ENCODE data around the gene AOC2.
"Not testable (repeated sequence)": the region's sequence is repeated elsewhere in the genome, so short reads cannot be mapped to it uniquely, and the experiment has no call there.

AOC2 gene

DNA sequence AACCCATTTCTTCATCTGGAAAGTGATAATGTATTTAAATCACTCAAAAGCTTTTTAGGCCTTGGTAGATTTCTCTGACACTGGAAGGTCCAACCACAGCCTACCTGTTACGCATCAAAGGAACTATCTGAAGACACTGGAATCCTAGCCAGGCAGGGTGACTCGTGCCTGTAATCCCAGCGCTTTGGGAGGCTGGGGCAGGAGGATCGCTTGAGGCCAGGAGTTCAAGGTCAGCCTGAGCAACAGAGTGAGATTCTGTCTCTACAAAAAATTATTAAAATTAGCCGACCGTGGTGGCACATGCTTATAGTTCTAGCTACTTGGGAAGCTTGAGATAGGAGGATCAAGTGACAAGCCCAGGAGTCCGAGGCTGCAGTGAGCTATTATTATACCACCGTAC lies 37.8 kb downstream of the AOC2 start:
- DNase-seq: no peak

DNA sequence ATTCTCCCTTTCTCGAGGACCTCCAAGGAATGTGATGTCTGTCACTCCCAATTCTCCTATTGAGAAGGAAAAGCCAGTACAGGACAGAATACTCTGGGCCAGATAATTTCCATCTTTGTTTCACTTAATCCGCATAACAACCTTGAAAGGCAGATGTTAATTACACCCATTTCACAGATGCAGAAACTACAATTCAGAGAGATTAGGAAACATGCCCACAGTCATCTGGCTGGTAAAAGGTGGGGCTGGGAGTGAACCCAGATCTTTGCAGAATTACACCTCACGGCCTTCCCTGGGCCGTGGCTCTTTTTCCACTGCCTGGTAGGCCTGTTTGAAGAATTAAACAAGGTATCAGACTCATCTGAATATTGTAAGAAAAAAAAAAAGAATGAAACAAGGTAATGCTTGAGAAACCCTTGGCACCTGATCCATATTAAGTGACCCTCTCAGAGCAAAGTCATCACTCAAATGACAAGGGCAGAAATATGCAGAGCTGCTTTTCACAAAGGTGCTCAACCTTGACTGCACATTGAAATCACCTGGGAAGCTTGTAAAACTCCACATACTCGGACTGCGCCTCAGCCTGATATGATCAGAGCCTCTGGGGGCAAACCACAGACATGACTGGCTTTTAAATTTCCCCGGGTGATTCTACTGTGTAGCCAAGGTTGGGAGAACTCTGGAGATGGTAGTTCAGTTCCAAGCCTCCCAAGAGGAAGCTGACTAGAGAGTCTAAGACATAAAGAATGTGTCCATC lies 39.6 kb downstream of the AOC2 start:
- DNase-seq: no peak

GRCh38 chr17:42885806-42886205 lies 41.4 kb downstream of the AOC2 start:
- not testable (repeated sequence) for DNase-seq

GRCh38 chr17:42886283-42887176 lies 42.1 kb downstream of the AOC2 start:
- no peak for DNase-seq

GRCh38 chr17:42889809-42890208 lies 45.4 kb downstream of the AOC2 start:
- no peak for DNase-seq

DNA sequence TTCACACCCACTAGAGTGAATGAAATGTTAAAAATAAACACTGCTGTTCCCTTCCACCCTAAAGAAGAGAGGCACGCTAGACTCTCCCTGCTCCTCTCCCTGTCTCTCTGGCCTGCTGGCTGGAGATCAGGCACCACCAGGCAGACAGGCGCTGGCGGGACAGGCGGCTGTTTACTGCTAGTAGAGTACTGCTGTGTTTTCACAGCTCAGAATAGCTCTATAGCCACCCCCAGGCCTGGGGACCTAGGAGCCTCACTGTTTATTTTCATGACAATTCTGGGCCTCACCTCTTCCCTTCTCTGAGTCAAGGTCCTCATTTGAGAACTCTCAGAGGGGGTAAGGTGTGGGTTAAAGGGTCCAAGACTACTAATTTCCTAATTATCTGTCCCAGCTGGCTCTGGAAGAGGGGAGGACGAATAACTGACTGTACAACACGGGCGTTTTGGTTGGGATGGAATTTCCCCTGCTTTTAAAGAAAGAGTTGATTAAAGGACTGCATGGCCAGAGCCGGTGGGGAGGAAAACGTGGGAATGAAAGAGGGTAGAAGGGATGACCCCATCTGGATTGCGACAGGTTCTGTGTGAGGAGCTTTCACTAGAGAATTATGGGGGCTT lies 47.3 kb downstream of the AOC2 start:
- no peak for DNase-seq

DNA sequence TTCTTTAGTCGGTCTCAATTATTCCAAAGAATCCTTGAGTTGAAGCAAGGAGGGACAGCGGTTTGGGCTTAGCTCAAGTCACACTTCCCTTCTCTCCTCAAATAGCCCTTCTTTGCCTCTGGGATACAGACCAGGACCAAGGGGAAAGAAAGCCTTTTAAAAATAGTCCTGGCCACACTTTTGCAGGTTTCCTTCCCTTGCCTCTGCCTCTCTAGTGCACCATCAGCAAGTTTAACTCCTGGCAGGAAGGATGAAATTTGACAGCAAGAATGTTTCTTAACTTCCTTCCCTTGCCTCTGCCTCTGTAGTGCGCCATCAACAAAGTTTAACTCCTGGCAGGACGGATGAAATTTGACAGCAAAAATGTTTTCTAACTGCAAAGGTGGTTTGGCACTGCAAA lies 49.0 kb downstream of the AOC2 start:
- DNase-seq: no peak

DNA sequence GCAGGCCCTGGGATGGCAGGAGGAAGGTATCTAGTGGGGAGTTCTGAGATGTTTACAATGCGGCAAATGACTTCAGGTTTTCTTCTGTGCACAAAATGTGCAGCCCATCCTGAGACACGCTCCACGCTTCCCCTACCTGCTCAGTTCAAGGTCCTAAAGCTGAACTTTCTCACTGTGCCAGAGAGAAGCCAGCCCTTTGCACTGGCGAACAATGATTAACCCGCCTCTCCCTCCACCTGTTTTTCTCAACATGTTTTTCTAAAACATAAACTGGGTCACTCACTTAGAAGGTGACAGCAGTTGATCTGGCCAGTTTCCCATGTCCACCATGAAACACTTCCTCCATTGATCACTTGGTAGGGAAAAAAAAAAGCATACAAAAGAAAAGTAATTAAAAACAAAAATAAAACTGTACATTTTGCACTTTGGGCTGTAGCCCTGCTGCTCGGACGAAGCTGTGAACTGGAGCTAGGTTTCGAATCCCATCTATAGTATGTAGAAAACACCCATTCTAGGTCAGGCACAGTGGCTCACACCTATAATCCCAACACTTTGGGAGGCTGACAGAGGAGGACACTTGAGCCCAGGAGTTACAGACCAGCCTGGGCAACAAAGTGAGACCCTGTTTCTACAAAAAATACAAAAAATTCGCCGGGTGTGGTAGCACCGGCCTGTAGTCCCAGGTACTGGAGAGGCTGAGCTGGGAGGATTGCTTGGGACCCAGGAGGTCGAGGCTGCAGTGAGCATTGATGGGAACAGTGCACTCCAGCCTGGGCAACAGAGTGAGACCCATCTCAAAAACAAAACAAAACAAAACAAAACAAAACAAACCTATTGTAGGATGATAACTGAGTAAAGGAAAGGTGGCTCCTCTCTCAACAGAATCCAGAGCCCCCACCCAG lies 50.2 kb downstream of the AOC2 start:
- no peak for DNase-seq

DNA sequence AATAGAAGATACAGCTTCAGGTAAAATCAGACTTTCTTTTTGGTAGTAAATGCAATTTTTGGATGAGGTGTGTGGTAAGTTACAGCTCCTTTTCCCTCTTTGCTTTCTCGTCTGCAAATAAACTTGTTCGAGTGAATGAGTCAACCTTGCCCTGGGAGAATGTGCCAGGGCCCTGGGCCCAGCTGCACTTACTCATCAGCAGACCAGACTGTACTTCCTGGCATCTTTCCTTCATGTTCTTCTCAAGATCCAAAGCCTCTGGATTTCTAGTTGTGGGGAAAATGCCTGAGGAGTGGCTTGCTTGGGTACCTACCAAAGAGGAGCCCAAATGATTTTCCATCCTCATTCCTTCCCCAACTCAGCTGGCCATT lies 50.8 kb downstream of the AOC2 start:
- no peak for DNase-seq

DNA sequence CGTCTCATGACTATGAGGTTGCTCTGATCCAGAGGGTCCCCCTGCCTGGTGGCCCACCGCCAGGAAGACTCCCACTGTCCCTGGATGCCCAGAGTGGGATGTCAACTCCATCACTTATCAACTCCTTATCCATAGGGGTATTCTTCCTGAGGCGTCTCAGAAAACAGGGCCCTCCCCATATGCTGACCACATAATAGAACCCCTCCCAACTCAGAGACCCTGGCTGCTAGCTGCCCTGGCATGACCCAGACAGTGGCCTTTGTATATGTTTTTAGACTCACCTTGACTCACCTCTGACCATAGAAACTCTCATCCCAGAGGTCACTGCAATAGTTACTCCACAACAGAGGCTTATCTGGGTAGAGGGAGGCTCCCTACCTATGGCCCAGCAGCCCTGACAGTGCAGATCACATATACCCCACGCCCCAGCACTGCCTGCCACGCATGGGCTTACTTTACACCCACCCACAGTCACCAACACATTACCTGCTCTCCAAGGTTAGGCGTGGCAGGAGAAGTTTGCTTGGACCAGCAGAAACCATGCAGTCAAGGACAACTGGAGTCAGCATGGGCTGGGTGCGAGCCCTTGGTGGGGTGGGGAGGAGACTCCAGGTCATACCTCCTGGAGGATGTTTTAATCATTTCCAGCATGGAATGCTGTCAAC lies 53.9 kb downstream of the AOC2 start:
- DNase-seq: no peak

- DNase-seq: not testable (repeated sequence)
These were observed 55.6 kb downstream of the AOC2 start for GRCh38 chr17:42899981-42900380.
